Loucy (cell line): Measurements from ENCODE around the gene JSRP1.

ENCODE experiments used
- CTCF ChIP-seq: fragments of 200-600 bp; sonication (generic); conservative IDR thresholded peaks from 2 replicates; pipeline ENCODE4 v1.5.1; 2014; ENCODE audit warnings: mild to moderate bottlenecking, antibody characterized with exemption, low read length
- EZH2phosphoT487 ChIP-seq: fragments of 200-600 bp; IDR thresholded peaks from 2 replicates; pipeline ENCODE4 v1.6.1; 2018; ENCODE audit warnings: antibody characterized with exemption, mild to moderate bottlenecking, moderate library complexity, borderline replicate concordance

- no peak for TF ChIP-seq CTCF
- no peak for TF ChIP-seq EZH2phosphoT487
These were observed 13.9 kb upstream of the JSRP1 start for GRCh38 chr19:2270157-2270422.
